PFSK-1 (cell line): ENCODE measurements around the gene SLC7A10.

Experiments used
- FOXP2 ChIP-seq: optimal IDR thresholded peaks from 2 replicates; pipeline ENCODE3; 2011; ENCODE audit warnings: borderline replicate concordance, control low read depth, inconsistent platforms; ENCODE audit not compliant: insufficient read depth; ENCODE audit errors: extremely low read length, extremely low read depth
- POLR2AphosphoS5 ChIP-seq: IDR thresholded peaks from 2 replicates; pipeline ENCODE4 v1.6.1; 2012; ENCODE audit warnings: low read depth, mild to moderate bottlenecking, control low read depth, low read length, moderate library complexity
- SIN3A ChIP-seq: IDR thresholded peaks from 2 replicates; pipeline ENCODE4 v1.6.1; 2012; ENCODE audit warnings: mild to moderate bottlenecking, low read length, moderate library complexity, borderline replicate concordance; ENCODE audit not compliant: insufficient read depth
- TAF1 ChIP-seq: IDR thresholded peaks from 2 replicates; pipeline ENCODE4 v1.6.1; 2012; ENCODE audit warnings: low read length, control low read depth, borderline replicate concordance; ENCODE audit not compliant: insufficient read depth
- TF ChIP-seq, protein P1 (sequence below), 2 experiments: IDR thresholded peaks; 2 replicates each; pipeline versions ENCODE4 v1.6.1 to v1.8.0; 2011 to 2012; ENCODE audit warnings: low read depth in 2 of 2, low read length in 2 of 2, control low read depth in 1 of 2, inconsistent platforms in 1 of 2, mild to moderate bottlenecking in 1 of 2, moderate library complexity in 1 of 2; ENCODE audit not compliant: insufficient read depth in 1 of 2

The SLC7A10 gene

DNA sequence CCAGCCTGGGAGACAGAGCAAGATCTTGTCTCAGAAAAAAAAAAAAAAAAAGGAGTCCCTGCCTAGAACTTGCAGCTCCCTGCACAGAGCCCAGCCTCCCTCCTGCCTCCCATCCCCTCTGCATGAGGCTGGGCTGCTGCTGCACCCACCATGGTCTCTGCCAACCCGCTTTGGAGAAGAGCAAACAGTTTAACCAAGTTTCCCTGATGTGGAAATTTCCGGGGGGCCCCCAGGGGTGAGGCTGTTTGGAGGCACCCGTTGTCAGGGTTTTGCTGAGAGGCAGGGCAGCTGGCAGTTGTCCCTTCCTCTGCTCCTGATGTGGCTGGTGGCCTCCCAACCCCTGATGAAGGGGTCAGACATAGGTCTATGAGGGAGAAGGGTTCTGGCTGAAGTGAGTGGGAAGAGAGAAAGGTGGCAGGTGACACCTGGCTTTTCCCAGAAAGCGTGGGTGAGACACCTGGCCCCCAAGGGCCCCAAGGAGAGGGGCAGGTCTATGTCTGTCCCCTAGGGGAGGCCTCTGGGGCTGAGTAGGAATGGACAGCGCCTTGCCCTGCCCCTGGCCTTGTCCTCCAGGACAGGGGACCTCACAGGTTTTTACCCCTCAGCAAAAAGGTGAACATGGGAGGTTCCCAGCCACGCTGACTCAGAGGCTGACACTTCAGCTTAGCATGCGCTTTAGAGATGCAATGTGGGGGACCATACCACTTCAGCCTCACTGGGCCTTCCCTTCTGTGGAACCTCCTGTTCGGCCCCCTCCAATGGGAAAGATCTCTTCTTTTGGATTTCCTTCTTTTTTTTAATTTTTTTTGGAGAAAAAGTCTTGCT, 26.0 kb downstream of the SLC7A10 start:
- TF ChIP-seq POLR2AphosphoS5 (no peak), TAF1 (no peak), FOXP2 (no peak), SIN3A (no peak)
- TF ChIP-seq, protein P1, sequence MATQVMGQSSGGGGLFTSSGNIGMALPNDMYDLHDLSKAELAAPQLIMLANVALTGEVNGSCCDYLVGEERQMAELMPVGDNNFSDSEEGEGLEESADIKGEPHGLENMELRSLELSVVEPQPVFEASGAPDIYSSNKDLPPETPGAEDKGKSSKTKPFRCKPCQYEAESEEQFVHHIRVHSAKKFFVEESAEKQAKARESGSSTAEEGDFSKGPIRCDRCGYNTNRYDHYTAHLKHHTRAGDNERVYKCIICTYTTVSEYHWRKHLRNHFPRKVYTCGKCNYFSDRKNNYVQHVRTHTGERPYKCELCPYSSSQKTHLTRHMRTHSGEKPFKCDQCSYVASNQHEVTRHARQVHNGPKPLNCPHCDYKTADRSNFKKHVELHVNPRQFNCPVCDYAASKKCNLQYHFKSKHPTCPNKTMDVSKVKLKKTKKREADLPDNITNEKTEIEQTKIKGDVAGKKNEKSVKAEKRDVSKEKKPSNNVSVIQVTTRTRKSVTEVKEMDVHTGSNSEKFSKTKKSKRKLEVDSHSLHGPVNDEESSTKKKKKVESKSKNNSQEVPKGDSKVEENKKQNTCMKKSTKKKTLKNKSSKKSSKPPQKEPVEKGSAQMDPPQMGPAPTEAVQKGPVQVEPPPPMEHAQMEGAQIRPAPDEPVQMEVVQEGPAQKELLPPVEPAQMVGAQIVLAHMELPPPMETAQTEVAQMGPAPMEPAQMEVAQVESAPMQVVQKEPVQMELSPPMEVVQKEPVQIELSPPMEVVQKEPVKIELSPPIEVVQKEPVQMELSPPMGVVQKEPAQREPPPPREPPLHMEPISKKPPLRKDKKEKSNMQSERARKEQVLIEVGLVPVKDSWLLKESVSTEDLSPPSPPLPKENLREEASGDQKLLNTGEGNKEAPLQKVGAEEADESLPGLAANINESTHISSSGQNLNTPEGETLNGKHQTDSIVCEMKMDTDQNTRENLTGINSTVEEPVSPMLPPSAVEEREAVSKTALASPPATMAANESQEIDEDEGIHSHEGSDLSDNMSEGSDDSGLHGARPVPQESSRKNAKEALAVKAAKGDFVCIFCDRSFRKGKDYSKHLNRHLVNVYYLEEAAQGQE (IDR thresholded peaks at IDR 0.05; ENCODE audit: insufficient read depth in 1 of 2, low read depth in 2 of 2, low read length in 2 of 2) = no peak

DNA sequence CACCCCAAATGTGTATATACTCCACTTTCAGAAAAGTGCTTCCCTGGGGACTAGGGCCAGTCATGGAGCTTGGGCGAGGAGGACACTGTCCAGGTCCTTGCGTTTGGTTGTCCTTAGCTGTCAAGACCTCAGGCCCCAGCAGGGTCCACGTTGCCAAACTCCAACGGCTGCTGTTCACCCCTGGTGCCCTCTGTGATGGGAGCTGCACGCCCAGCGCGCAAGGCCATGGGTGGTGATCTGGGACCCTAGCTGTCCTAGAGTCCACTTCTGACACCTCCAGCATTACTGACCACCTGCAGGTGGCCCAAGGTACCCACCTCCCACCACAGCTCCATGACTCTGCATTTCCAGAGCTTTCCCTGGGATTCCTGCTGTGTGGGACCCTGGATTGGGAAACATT, 27.5 kb downstream of the SLC7A10 start:
- TF ChIP-seq POLR2AphosphoS5 (no peak), SIN3A (no peak), TAF1 (no peak), FOXP2 (no peak)
- TF ChIP-seq, protein P1 (IDR thresholded peaks at IDR 0.05; ENCODE audit: insufficient read depth in 1 of 2, low read depth in 2 of 2, low read length in 2 of 2) = no peak

DNA sequence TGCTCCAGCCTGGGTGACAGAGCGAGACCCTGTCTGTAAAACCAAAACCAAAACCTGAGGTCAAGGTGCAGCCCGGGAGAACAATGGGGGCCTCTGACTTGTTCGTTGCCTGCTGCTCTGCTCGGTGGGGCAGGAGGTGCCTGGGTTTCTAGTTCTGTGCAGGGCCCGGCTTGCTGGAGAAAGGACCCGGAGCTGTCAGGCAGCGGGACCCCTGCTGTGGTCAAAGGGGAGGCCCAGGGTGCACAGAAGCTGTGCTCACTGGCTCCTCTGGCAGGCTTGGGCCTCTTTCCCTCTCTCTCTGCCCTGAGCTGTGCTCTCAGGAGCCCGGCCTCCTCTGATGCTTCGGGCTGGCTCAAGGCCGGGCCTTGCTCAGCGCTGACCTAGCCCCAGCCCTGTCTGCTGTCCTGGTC, 28.1 kb downstream of the SLC7A10 start:
- TF ChIP-seq, protein P1 (IDR thresholded peaks at IDR 0.05; ENCODE audit: insufficient read depth in 1 of 2, low read depth in 2 of 2, low read length in 2 of 2) = no peak
- TF ChIP-seq SIN3A (no peak), TAF1 (no peak), POLR2AphosphoS5 (no peak), FOXP2 (no peak)

DNA sequence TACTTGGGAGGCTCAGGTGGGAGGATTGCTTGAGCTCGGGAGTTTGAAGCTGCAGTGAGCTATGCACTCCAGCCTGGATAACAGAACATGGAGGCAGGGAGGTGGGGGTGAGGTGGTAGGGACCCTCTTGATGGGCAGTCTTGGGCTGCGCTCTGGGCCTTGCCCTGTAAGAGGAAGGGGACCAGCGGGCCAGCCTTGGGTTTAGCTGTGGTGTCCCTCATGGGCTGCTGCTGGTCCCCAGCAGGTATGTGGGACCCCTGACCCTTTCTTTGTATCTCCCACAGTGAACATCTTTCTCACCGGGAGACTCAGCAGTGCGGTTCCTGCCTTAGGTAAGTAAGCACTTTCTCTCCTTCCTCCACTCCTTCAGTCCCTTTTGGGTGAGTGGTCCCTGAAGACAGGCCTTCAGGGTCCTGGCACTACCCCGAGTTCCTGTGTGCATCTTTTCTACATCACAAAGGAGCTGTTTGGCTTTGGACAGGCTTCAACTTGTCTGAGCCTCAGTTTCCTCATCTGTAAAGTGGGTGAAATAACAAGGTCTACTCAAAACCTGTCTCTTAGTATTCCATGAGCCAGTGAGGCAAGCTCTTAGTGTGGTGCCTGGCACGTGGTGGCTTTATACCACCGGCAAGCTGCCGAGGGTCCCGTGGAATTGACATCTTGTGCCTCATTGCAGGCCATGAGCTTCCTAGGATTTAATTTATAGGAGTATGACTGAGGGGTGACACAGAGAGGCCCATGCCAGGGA, 29.0 kb downstream of the SLC7A10 start:
- TF ChIP-seq FOXP2 = no peak
- TF ChIP-seq, protein P1 (IDR thresholded peaks at IDR 0.05; ENCODE audit: insufficient read depth in 1 of 2, low read depth in 2 of 2, low read length in 2 of 2) = no peak
- no peak for TF ChIP-seq SIN3A
- no peak for TF ChIP-seq TAF1
- no peak for TF ChIP-seq POLR2AphosphoS5
